ENCODE data around the gene TIMM23.

GRCh38 chr10:46050941-46051623 is 78.8 kb downstream of the TIMM23 start:
- TF ChIP-seq CTCF (conservative IDR thresholded peaks at IDR 0.05; ENCODE audit: low read depth, low read length) (no peak), EZH2 (IDR thresholded peaks at IDR 0.05; ENCODE audit: borderline replicate concordance, low read depth, low read length, poor library complexity, severe bottlenecking) (no peak)

Measured in A673 (cell line).